Keratinocyte (primary cell): ENCODE measurements around the gene BANF2. TPM values are rescaled to one million over a fixed set of nuclear protein-coding genes. Genes with fewer than 3 reads are reported as not detected.

Experiments used
- DNase-seq: peaks from one replicate; pipeline ENCODE4 v3.0.0-alpha.2; 2011; ENCODE audit warnings: low read depth, missing footprints, low spot score
- FAIRE-seq: peaks from 2 replicates; lab custom pipeline; 2011; peaks lifted over from hg19 to GRCh38; lab: Jason Lieb, UNC
- H2AFZ ChIP-seq: 2 replicates; pipeline ENCODE4 v1.6.0; 2012; ENCODE audit warnings: low read length, control low read depth, inconsistent platforms; ENCODE audit not compliant: control insufficient read depth
- H3K27ac ChIP-seq: 2 replicates; pipeline ENCODE4 v1.5.1; 2011; ENCODE audit warnings: low read length; ENCODE audit not compliant: control insufficient read depth, insufficient read depth
- H3K27me3 ChIP-seq: 3 replicates; pipeline ENCODE4 v1.6.0; 2011; ENCODE audit warnings: low read length; ENCODE audit not compliant: control insufficient read depth, insufficient read depth; ENCODE audit errors: extremely low read depth
- H3K36me3 ChIP-seq, 2 experiments: 2 replicates in 1 of 2; 3 replicates in 1 of 2; pipeline ENCODE4 v1.5.1; 2011; ENCODE audit warnings: low read length in 2 of 2, mild to moderate bottlenecking in 1 of 2; ENCODE audit not compliant: control insufficient read depth in 2 of 2, insufficient read depth in 2 of 2; ENCODE audit errors: extremely low read depth in 1 of 2
- H3K4me1 ChIP-seq: 3 replicates; pipeline ENCODE4 v1.5.1; 2011; ENCODE audit warnings: low read length; ENCODE audit not compliant: control insufficient read depth, insufficient read depth; ENCODE audit errors: extremely low read depth
- H3K4me2 ChIP-seq: 3 replicates; pipeline ENCODE4 v1.6.0; 2011; ENCODE audit warnings: low read depth, low read length; ENCODE audit not compliant: control insufficient read depth, insufficient read depth; ENCODE audit errors: extremely low read depth
- H3K4me3 ChIP-seq, 3 experiments: fragments of 200-600 bp in 1 of 3; sonication (generic) in 1 of 3; 2 replicates in 2 of 3; 3 replicates in 1 of 3; pipeline ENCODE4 v1.5.1; 2011 to 2016; ENCODE audit warnings: low read length in 3 of 3, mild to moderate bottlenecking in 3 of 3, control low read depth in 2 of 3, inconsistent platforms in 1 of 3, low read depth in 1 of 3, mixed read lengths in 1 of 3, mixed run types in 1 of 3, moderate library complexity in 1 of 3; ENCODE audit not compliant: control insufficient read depth in 2 of 3, insufficient read depth in 2 of 3; ENCODE audit errors: extremely low read depth in 1 of 3
- H3K79me2 ChIP-seq: 2 replicates; pipeline ENCODE4 v1.6.0; 2012; ENCODE audit warnings: low read length; ENCODE audit not compliant: control insufficient read depth, insufficient read depth
- H3K9ac ChIP-seq: 3 replicates; pipeline ENCODE4 v1.6.0; 2011; ENCODE audit warnings: low read length; ENCODE audit not compliant: control insufficient read depth, insufficient read depth; ENCODE audit errors: extremely low read depth
- H3K9me1 ChIP-seq: 3 replicates; pipeline ENCODE4 v1.6.0; 2011; ENCODE audit warnings: low read length; ENCODE audit not compliant: control insufficient read depth, insufficient read depth; ENCODE audit errors: extremely low read depth
- H3K9me3 ChIP-seq: 2 replicates; pipeline ENCODE4 v1.5.1; 2012; ENCODE audit warnings: low read depth, low read length; ENCODE audit not compliant: control insufficient read depth
- H4K20me1 ChIP-seq: 3 replicates; pipeline ENCODE4 v1.6.0; 2011; ENCODE audit warnings: low read length; ENCODE audit not compliant: control insufficient read depth, insufficient read depth; ENCODE audit errors: extremely low read depth
- EZH2 ChIP-seq: IDR thresholded peaks from one replicate; pipeline ENCODE4 v1.6.1; 2012; ENCODE audit warnings: inconsistent platforms, mild to moderate bottlenecking, low read length, moderate library complexity
- dilution Hi-C: fragments of 300-500 bp; cut with MboI; formaldehyde crosslinking; loops from one replicate; pipeline ENCODE4 v1.7.0; 2020; ENCODE audit warnings: low sequenced_read_pairs; ENCODE audit not compliant: extremely low pct_ligation_motif_present
- polyA plus RNA-seq, 5 experiments: library from polyadenylated mRNA; depleted of rRNA in 3 of 5; stranded (reverse) in 3 of 5; stranded (forward) in 1 of 5; unstranded in 1 of 5; fragments of >200 nt; gene quantifications; 1 replicate in 1 of 5; 2 replicates in 3 of 5; 3 replicates in 1 of 5; pipeline versions ENCODE4 v1.2.1 to v1.2.3, GENCODE V29; 2011 to 2012; ENCODE audit warnings: missing spikeins in 2 of 5, low read depth in 1 of 5, low replicate concordance in 1 of 5
- TF ChIP-seq, protein P1 (sequence below), 3 experiments: IDR thresholded peaks in 1 of 3; conservative IDR thresholded peaks in 1 of 3; optimal IDR thresholded peaks in 1 of 3; 2 replicates in 2 of 3; 3 replicates in 1 of 3; pipeline versions ENCODE3 to v1.5.1; 2011; ENCODE audit warnings: low read length in 3 of 3, mild to moderate bottlenecking in 3 of 3, moderate library complexity in 2 of 3, control low read depth in 1 of 3, inconsistent platforms in 1 of 3; ENCODE audit not compliant: insufficient read depth in 2 of 3; ENCODE audit errors: extremely low read depth in 1 of 3

BANF2 gene
- polyA plus RNA-seq, 1 donor (not counting 4 experiments of a cell fraction or from before 2014, with no cell fraction given): not detected

DNA sequence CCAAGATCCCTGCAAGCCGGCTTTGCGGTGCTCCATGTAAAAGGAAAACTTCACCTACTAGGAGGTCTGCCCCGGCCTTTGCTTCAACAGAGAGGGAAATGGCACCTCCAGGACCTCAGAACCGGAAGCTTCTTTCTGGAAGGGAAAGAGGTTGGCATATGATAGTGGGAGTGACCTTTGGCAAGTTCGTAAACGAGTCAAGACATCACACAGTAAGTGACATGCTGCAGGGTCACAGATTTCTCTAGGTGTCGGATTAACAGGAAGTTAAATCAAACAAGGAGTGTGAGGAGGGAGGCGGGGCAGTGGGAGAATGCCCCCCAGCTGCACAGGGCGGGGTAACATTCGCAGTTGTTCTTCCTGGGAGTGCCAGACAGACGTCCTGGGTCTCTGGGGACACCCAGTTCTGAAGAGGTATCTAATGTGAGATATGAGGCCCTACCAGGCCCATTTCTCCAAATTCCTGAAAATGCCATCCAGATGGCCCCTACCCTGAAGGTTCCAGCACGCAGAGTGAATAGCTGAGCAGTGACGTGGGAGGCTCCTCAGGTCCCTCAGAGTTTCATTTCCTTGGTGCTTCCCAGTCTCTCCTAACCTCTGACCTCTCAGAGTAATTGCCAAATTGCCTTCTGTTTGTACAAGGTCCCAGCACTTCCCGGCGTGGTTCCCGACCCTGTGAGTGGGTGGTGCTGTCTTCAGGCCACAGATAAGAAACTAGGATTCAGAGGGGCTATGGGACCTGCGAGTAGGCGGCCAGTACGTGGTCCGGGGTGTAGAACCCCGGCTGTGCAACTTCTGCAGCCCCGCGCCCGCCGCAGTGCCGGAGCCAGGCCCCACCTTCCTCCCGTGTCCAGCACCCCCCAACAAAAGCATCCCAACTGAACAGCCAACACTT lies 19.6 kb upstream of the BANF2 start:
- no peak overlapping the region for H2AFZ ChIP-seq
- dilution Hi-C loops: no loop called here
- no peaks in the 10 kb centered on the region for H3K9me1 ChIP-seq
- H3K9me3 ChIP-seq: no peaks in the 10 kb centered on the region
- TF ChIP-seq, protein P1, sequence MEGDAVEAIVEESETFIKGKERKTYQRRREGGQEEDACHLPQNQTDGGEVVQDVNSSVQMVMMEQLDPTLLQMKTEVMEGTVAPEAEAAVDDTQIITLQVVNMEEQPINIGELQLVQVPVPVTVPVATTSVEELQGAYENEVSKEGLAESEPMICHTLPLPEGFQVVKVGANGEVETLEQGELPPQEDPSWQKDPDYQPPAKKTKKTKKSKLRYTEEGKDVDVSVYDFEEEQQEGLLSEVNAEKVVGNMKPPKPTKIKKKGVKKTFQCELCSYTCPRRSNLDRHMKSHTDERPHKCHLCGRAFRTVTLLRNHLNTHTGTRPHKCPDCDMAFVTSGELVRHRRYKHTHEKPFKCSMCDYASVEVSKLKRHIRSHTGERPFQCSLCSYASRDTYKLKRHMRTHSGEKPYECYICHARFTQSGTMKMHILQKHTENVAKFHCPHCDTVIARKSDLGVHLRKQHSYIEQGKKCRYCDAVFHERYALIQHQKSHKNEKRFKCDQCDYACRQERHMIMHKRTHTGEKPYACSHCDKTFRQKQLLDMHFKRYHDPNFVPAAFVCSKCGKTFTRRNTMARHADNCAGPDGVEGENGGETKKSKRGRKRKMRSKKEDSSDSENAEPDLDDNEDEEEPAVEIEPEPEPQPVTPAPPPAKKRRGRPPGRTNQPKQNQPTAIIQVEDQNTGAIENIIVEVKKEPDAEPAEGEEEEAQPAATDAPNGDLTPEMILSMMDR (optimal IDR thresholded peaks at IDR 0.05 in 1 of 3, IDR thresholded peaks at IDR 0.05 in 1 of 3, conservative IDR thresholded peaks at IDR 0.05 in 1 of 3; ENCODE audit: extremely low read depth in 1 of 3, insufficient read depth in 2 of 3, low read length in 3 of 3): peak in 1 of 3 experiments; percentile 0
- no peak for TF ChIP-seq EZH2
- peaks cover 16% of the 10 kb centered on the region for H3K4me1 ChIP-seq
- DNase-seq (no peak), FAIRE-seq (peak; percentile 83)
- peak overlapping the region; percentile 87 for H3K9ac ChIP-seq
- H3K36me3 ChIP-seq: peaks cover 10 to 29% of the 10 kb centered on the region in 2 experiments
- peaks cover 57% of the 10 kb centered on the region for H3K79me2 ChIP-seq
- H4K20me1 ChIP-seq: peaks cover 13% of the 10 kb centered on the region
- H3K27me3 ChIP-seq: peaks cover 15% of the 10 kb centered on the region
- peak overlapping the region; percentile 68 for H3K27ac ChIP-seq
- peak overlapping the region; percentile 66 to 90 (median 69) for H3K4me3 ChIP-seq
- peak overlapping the region; percentile 90 for H3K4me2 ChIP-seq

DNA sequence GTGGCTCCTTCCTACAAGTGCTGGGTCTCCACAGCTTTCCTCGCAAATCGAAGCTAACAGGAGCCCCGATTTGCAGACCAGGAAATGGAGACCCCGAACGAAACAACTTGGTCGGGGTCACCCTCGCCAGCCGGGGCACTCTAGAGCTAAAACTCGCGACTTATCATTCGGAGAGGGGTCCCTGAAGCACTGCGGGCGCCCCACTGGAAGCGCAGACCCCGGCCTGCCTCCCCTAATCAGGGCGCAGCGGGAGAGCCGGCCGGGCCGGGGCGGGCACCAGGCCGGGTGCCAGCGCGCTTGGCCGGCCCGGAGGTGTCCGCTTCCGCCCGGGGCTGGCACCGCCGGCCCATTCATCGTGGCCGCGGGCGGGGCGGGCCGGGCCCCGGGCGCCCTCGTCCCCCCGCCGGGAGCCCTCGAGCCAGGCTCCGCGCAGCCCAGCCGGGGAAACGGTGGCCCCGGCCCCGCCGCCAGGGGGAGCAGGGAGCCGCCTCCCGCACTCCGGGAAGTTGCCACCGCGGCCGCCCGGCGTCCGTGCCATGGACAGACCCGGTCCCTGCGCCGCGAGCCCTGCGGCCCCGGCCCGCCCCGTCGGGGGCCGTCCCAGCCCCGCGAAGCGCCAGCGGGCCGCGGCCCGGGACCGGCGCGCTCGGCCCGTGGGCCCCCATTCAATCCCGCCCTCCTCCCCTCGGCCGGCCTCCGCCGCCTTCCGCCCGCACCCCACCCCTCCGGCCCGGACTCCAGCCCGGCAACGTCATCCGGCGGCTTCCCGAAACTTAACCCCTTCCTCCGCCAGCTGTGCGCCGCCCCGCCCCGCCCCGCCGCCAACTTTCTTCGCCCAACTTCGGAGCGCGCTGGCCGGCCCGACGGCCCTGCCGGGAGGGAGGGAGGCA lies 18.7 kb upstream of the BANF2 start:
- Histone ChIP-seq H2AFZ (no peak overlapping the region), H3K4me2 (peak overlapping the region; percentile 90), H3K4me3 (peak overlapping the region; percentile 68 to 90 (median 69)), H3K27me3 (peaks cover 21% of the 10 kb centered on the region), H3K9me3 (no peaks in the 10 kb centered on the region), H4K20me1 (peaks cover 9% of the 10 kb centered on the region), H3K9me1 (no peaks in the 10 kb centered on the region), H3K9ac (peak overlapping the region; percentile 87), H3K27ac (peak overlapping the region; percentile 68), H3K4me1 (peaks cover 16% of the 10 kb centered on the region), H3K36me3 (peaks cover 8 to 23% of the 10 kb centered on the region in 2 experiments), H3K79me2 (peaks cover 49% of the 10 kb centered on the region)
- TF ChIP-seq, protein P1 (optimal IDR thresholded peaks at IDR 0.05 in 1 of 3, IDR thresholded peaks at IDR 0.05 in 1 of 3, conservative IDR thresholded peaks at IDR 0.05 in 1 of 3; ENCODE audit: extremely low read depth in 1 of 3, insufficient read depth in 2 of 3, low read length in 3 of 3): peak in 2 of 3 experiments; percentile 56 to 77
- TF ChIP-seq EZH2: no peak
- dilution Hi-C loops: no loop called here
- FAIRE-seq: no peak
- no peak for DNase-seq
